ENCODE data around the gene DOK7.
"Not testable (repeated sequence)": the region's sequence is repeated elsewhere in the genome, so short reads cannot be mapped to it uniquely, and the experiment has no call there.

DOK7 gene

DNA sequence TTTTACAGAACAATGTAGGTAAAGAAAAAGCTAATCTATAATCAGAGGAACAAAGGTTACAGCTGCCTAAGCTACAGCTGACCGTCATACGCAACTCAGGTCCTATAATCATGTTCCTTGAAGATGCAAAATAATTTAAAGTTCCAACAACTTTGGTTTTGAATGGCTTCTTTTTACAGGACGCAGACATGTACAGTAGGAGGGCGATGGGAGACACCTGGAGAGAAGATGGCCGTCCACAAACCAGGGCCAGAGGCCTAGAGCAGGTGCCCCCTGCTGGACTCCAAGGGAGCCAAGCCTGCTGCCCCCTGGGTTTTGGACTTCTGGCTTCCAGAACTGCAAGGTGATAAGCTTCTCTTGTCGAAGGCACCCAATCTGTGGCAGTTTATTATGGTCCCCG is 10.7 kb upstream of the DOK7 start:
- Mint-ChIP-seq H3K4me3 (no peak overlapping the region), H3K36me3 (ENCODE audit: low read depth) (no peaks in the 10 kb centered on the region), H3K27ac (no peak overlapping the region), H3K9me3 (peaks cover 17% of the 10 kb centered on the region), H3K27me3 (peaks cover 16% of the 10 kb centered on the region), H3K4me1 (ENCODE audit: low read depth) (no peaks in the 10 kb centered on the region)
- intact Hi-C loops (cut with micrococcal nuclease), result no loop called here

DNA sequence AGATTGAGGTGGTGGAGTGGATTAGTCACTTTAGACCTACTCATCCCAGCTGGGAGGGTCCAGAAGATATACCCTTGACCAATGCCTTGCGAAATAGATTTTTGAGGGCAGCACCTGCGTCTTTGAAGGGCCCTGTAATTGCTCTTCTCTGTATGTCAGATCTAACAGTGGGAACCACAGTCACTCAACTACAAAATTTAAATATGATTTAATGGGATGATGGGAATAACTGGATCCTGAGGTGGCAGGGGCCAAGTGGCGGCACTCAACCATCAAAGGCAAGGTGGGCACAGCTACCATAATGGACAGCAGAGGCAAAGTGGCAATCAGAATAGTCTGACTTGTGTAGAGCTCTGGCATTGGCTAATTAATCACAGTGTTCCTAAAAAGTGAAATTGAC is 7.5 kb upstream of the DOK7 start:
- H3K4me1 Mint-ChIP-seq (ENCODE audit: low read depth); intact Hi-C loops (cut with micrococcal nuclease); H3K4me3 Mint-ChIP-seq; H3K27ac Mint-ChIP-seq; H3K36me3 Mint-ChIP-seq (ENCODE audit: low read depth): not testable (repeated sequence)
- Mint-ChIP-seq H3K27me3 (peaks cover 29% of the 10 kb centered on the region), H3K9me3 (peaks cover 17% of the 10 kb centered on the region)

DNA sequence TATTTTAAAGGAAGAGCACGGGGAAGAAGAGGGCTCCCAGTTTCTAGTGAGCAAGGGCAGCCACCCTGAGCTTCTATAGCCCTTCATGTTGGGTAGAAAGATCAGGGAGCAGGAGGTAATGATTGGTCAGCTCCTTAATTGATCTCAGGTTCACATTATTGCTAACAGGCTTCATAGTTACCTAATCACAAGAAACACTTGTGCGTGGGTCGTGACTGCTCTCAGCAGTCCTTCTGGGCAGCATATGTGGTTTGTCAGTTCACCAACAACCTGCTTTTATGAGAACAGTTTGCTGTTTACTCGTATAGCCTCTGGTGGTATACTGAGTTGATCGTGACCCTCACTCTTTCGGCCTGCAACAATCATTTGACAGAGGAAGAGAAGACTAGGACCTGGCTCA is 4.7 kb upstream of the DOK7 start:
- H3K4me1 Mint-ChIP-seq (ENCODE audit: low read depth), result no peaks in the 10 kb centered on the region
- H3K36me3 Mint-ChIP-seq (ENCODE audit: low read depth), result no peaks in the 10 kb centered on the region
- no peak overlapping the region for H3K4me3 Mint-ChIP-seq
- intact Hi-C loops (cut with micrococcal nuclease), result no loop called here
- peaks cover 17% of the 10 kb centered on the region for H3K9me3 Mint-ChIP-seq
- H3K27ac Mint-ChIP-seq, result no peak overlapping the region
- H3K27me3 Mint-ChIP-seq, result peaks cover 48% of the 10 kb centered on the region

DNA sequence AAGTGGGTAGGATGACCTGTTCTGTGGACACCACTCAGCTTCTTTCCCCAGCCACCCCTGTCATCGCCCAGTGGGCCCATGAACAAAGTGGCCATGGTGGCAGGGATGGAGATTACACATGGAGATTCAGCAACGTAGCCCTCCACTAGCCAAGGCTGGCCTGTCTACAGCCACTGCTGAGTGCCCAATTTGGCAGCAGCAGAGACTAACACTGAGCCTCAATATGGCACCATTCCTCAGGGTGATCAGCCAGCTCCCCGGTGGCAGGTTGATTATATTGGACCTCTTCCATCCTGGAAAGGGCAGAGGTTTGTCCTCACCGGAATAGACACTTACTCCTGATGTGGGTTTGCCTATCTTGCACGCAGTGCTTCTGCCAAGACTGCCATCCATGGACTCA is 4.0 kb upstream of the DOK7 start:
- intact Hi-C loops (cut with micrococcal nuclease); H3K36me3 Mint-ChIP-seq (ENCODE audit: low read depth): not testable (repeated sequence)

DNA sequence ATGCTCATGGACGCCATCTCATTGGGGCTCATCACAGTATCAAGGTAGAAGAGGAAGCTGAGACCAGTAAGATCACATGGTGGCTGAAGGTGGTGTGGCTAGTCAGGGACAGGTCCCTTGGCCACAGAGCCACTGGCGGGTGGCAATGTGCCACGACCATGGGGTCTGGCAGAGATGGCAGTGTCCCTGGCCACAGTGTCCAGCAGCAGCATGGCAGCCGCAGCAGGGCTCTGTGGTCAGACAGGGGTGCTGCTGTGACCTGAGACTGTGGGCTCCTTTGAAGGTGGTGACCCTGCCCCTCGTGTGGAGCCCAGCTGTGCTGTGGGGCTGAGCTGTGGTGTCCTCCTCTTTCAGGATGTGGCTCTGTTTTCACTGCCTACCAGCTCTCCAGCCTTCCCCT is 2.2 kb upstream of the DOK7 start:
- intact Hi-C loops (cut with micrococcal nuclease), result no loop called here
- no peak overlapping the region for H3K4me3 Mint-ChIP-seq
- no peaks in the 10 kb centered on the region for H3K36me3 Mint-ChIP-seq (ENCODE audit: low read depth)
- H3K27ac Mint-ChIP-seq, result no peak overlapping the region
- H3K4me1 Mint-ChIP-seq (ENCODE audit: low read depth), result no peaks in the 10 kb centered on the region
- H3K9me3 Mint-ChIP-seq, result peaks cover 2% of the 10 kb centered on the region
- peaks cover 63% of the 10 kb centered on the region for H3K27me3 Mint-ChIP-seq

More for the DNA sequence above, 4.0 kb upstream of the DOK7 start:
- H3K4me3 Mint-ChIP-seq; H3K27ac Mint-ChIP-seq; H3K4me1 Mint-ChIP-seq (ENCODE audit: low read depth): not testable (repeated sequence)
- peaks cover 49% of the 10 kb centered on the region for H3K27me3 Mint-ChIP-seq
- peaks cover 17% of the 10 kb centered on the region for H3K9me3 Mint-ChIP-seq

DNA sequence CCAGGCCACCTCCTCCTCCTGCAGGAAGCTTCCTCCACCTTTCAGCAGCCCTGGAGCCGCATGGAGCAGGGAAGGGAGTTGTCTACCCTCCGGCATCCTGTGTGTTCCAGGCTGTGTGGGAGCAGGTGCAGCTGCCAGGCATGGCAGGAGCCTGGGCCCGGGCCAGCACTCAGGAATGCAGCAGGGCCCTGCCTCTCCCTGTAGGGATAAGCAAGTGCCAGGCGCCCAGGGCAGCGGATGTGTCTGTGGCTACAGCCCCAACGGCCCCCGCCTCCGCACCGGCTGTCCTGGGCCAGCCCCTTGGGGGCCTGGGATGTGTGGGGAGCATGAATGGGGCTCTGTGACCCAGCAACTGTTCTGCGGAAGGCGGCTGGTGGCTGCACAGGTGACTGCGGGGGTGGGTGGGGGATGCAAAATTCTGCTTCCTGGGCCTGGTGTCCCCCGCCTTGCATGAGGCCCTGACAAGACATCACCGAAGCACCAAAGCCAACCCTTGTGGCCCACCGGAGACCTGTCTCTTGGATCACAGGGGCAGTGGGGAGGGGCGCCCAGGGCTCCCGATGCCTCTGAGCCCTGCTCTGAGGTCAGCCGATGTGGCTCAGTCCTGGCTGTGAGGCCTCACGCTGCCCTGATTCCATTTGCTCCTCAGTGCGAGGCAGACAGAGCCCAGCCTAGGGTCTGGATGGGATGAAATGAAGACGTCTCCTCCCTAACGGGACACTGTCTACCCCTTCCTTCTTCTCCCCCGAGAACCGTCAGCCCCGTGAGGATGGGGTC is 1.4 kb upstream of the DOK7 start:
- Mint-ChIP-seq H3K4me3 (no peak overlapping the region), H3K4me1 (ENCODE audit: low read depth) (no peaks in the 10 kb centered on the region), H3K27me3 (peaks cover 66% of the 10 kb centered on the region), H3K27ac (no peak overlapping the region), H3K9me3 (no peaks in the 10 kb centered on the region), H3K36me3 (ENCODE audit: low read depth) (no peaks in the 10 kb centered on the region)
- intact Hi-C loops (cut with micrococcal nuclease), result no loop called here

DNA sequence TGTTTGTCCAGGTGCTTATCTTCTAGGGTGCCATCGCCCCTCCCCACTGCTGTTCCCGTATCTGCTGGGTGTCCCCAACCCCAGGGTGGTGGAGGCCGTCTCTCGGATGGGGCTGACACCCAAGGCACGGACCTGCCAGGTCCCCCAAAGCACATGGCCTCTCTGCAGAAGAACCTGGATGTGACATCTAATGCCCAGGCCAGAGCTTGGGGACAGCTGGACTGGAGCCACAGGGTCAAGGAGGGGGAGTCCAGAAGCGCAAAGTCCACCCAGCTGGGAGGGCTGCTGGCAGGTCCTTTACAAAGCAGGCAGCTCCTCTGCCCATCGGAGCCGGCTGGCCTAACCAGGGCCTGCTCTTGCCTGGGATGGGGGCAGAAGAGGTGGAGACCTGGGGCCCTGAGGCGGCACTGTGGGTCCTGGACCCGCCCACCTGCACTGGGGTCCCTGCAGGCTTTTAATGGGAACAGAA is 751 bp upstream of the DOK7 start:
- Mint-ChIP-seq H3K9me3 (no peaks in the 10 kb centered on the region), H3K27ac (no peak overlapping the region), H3K36me3 (ENCODE audit: low read depth) (no peaks in the 10 kb centered on the region), H3K4me1 (ENCODE audit: low read depth) (no peaks in the 10 kb centered on the region), H3K27me3 (peaks cover 66% of the 10 kb centered on the region), H3K4me3 (peak overlapping the region; percentile 13)
- intact Hi-C loops (cut with micrococcal nuclease), result no loop called here

DNA sequence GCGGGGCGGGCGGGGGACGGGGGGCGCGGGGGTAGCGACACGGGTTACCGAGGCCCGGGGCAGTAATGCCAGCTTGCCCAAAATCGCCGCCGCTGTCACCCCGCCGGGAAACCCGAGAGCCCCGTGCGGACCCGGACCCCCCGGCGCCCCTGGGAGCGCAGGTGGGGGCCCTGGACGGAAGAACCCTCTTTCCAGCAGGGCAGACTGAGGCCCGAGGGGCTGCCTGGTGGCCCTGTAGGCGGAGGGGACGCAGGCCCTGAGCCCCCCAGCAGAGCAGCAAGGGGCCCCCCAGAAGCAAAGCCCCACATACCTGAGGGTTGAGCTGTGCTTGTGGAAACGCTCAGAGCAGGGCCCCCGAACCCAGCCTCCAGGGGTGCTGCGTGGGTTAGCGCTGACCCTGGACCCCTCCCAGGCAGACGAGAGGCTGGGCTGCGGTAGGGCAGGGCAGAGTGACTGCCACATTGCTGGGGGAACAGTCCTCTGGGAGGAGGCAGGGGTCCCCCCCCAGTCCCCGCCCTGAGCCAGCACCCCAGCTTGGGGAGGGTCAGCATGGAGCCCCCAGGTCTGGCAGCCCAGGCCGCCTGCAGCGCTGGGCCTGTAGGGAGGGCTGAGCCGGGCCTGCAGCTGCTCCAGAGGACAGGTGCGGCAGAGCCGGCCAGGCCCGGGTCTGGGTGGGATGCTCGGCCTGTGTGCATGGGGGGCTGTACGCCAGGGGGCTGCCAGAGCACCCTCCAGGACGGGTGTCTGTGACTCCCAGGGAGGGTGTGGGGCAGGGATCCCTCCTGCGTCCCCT is 646 bp downstream of the DOK7 start:
- Mint-ChIP-seq H3K27ac (no peak overlapping the region), H3K36me3 (ENCODE audit: low read depth) (no peaks in the 10 kb centered on the region), H3K27me3 (peaks cover 63% of the 10 kb centered on the region)

DNA sequence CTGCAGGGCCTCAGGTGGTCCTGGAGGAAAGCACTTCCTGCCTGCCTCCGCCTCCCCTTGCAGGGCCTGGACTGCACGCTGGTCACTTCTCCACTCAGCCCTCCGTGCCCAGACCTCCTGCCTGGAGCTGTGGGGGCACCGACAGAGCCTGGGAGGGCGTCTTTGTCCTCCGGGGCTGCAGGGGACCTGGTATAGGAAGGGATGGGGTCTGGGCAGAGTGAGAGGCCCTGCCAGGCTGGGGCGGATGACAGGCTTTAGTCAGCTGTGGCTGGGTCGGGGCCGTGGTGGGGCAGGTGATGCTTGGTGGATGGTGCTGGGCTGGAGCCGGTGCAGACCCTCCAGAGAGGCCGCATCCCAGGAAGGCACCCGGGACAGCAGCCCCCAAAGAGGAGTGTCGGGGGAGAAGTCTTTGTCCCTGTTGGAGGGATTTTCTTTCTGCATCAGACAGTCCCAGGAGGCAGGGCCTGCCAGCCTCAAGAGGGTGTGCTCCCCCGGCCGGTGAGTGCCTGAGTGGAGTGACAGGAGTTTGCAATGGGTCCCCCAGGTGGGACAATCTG is 1.3 kb downstream of the DOK7 start:
- intact Hi-C loops (cut with micrococcal nuclease), result no loop called here
- peaks cover 57% of the 10 kb centered on the region for H3K27me3 Mint-ChIP-seq
- no peak overlapping the region for H3K4me3 Mint-ChIP-seq
- no peaks in the 10 kb centered on the region for H3K4me1 Mint-ChIP-seq (ENCODE audit: low read depth)
- no peak overlapping the region for H3K27ac Mint-ChIP-seq
- no peaks in the 10 kb centered on the region for H3K9me3 Mint-ChIP-seq
- H3K36me3 Mint-ChIP-seq (ENCODE audit: low read depth), result no peaks in the 10 kb centered on the region

More for the DNA sequence above, 646 bp downstream of the DOK7 start:
- Mint-ChIP-seq H3K9me3 (no peaks in the 10 kb centered on the region), H3K4me3 (no peak overlapping the region), H3K4me1 (ENCODE audit: low read depth) (no peaks in the 10 kb centered on the region)
- intact Hi-C loops (cut with micrococcal nuclease), result no loop called here

DNA sequence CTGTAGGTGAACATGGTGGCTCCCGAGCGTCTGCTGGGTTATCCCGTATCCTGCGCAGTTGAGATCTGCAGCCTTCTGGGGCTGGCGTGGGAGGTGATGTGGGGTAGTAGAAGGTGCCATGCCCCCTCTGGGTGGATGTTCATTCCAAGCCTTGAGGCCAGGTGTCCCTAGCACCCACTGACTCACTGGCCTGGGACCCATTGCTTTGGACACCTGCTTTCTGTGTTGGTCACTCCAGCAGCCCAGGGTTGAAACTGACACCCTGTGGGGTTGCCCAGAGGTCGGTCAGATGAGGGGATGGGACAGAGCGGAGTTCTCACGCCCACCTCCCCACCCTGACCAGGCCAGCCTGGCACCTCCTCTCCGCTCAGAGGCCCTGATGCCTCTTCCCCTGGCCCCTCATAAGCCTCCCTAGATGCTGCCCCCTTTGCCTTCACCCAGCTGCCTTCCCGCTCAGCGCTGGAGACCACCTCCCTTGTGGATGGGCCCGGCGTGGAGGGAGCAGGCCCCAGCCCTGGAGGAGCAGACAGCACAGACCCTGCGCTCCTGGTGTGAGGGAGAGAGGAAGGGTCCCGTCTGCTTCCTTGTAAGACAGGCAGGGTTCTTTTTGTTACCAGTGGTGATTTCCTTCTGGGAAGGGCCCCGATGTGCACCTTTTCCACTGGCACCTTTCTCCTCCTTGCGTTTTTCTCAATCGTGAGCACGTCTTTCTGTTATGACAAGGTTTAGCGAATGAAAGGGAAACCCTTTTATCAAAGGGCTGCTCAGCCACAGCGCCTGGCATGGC is 2.0 kb downstream of the DOK7 start:
- Mint-ChIP-seq H3K36me3 (ENCODE audit: low read depth) (no peaks in the 10 kb centered on the region), H3K4me1 (ENCODE audit: low read depth) (no peaks in the 10 kb centered on the region), H3K27me3 (peaks cover 53% of the 10 kb centered on the region), H3K27ac (no peak overlapping the region), H3K9me3 (no peaks in the 10 kb centered on the region), H3K4me3 (no peak overlapping the region)
- intact Hi-C loops (cut with micrococcal nuclease), result no loop called here

DNA sequence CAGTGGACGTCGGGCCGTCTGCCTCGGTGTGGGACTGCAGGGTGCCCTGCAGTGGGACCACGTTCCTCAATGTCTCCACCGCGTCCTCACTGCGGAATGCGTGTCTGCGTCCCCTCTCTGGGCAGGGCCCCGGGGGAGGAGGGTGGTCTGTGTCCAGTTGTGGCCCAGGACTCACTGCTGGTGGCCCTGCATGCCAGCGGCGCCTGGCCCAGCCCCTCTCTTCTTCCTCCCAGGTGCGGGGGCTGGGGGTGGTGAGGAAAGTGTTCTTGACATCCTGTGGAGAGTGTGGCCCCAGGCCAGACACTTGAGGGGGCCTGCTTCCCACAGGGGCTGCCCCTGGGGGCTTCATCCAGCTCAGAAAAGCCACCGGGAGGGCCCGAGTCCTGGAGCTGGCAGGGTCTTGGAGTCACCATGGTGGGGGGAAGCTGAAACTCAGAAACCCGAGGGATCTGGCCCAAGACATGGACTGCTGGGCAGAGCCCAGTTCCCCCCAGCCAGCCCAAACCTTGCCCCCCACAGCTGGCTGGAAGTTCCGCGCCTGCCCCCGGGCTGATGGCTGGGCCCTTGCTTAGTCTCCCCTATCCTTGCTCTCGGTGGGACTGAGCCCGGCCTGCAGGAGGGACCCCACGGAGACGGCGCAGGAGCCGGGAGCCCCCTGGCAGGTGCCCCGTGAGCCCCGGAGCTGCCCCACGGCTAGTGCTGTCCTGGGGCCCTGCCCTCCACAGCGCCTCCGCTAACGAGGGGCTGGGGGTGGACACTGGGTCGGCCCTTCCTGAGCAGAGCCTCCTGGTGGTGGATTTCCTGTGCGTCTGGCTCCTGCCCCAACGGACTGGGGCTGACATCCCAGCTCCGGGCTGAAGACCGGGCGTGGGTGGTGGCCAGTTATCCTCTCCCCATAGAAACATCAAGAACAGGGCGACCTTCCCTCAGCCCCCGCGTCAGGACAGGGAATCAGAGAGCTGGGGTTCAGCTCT is 2.9 kb downstream of the DOK7 start:
- no peaks in the 10 kb centered on the region for H3K36me3 Mint-ChIP-seq (ENCODE audit: low read depth)
- H3K4me3 Mint-ChIP-seq, result no peak overlapping the region
- intact Hi-C loops (cut with micrococcal nuclease), result no loop called here
- H3K27ac Mint-ChIP-seq, result no peak overlapping the region
- peaks cover 46% of the 10 kb centered on the region for H3K27me3 Mint-ChIP-seq
- no peaks in the 10 kb centered on the region for H3K9me3 Mint-ChIP-seq
- no peaks in the 10 kb centered on the region for H3K4me1 Mint-ChIP-seq (ENCODE audit: low read depth)

DNA sequence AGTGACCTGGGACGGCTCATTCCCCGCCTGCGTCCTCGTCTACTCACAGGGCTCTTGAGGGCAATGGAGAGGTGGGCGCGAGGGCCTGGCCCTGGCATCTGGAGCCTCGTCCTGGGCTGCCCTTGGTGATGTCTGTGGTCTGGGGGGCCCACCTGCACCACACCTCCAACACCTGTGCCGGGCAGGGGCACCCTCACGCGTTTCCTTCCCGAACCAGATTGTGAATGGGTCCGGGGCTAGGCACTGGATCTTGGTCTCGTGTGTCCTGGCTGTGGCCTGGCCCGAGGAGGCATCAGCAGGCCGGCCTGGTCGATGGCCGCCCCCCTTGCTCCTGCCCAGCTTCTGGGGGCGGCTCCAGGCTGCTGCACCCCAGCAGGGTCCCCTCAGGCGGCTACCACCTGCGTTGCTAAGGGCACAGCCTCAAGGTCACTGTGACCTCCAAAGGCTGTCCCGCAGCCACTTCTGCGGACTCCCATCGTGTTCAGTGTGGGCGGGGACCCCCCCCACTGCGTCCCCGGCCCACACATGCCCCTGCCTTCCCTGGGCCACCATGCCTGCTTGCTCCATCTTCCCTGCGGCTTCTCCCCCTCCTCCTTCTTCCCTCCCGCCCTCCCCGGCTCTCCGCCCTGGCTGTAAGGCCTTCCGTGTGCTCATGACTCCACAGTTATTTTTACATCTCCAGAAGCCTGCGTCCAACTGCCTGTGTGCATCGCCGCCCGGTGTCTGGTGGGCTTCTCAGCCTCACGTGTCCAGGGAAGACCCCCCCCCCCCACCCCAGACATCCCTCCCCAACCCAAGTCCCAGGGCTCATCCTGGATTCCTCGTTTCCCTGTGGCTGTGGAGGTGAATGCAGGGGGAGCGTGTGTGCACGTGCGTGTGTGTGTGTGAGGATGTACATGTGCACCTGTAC is 3.8 kb downstream of the DOK7 start:
- no peaks in the 10 kb centered on the region for H3K9me3 Mint-ChIP-seq
- H3K4me1 Mint-ChIP-seq (ENCODE audit: low read depth), result no peaks in the 10 kb centered on the region
- H3K36me3 Mint-ChIP-seq (ENCODE audit: low read depth), result no peaks in the 10 kb centered on the region
- intact Hi-C loops (cut with micrococcal nuclease), result no loop called here
- no peak overlapping the region for H3K27ac Mint-ChIP-seq
- H3K27me3 Mint-ChIP-seq, result peaks cover 37% of the 10 kb centered on the region
- no peak overlapping the region for H3K4me3 Mint-ChIP-seq
